ENCODE results near the gene SLC36A1. TPM values are rescaled to one million over a fixed set of nuclear protein-coding genes. Genes with fewer than 3 reads are reported as not detected.
A peak's percentile ranks its signal among the peaks of the same experiment; 100 is the strongest.

Gene SLC36A1
- total RNA-seq, 1 donor from 2014 or later = 42.5 TPM

- no peaks in the 10 kb centered on the region for H3K9me3 Mint-ChIP-seq (ENCODE audit: unreplicated experiment)
- H3K4me1 Mint-ChIP-seq (ENCODE audit: unreplicated experiment) = no peaks in the 10 kb centered on the region
- DNase-seq (ENCODE audit: extremely low spot score, unreplicated experiment) = no peak
- H3K27me3 Mint-ChIP-seq (ENCODE audit: unreplicated experiment) = no peaks in the 10 kb centered on the region
- no peak overlapping the region for H3K4me3 Mint-ChIP-seq (ENCODE audit: unreplicated experiment)
- no peak overlapping the region for H3K27ac Mint-ChIP-seq (ENCODE audit: unreplicated experiment)
- H3K36me3 Mint-ChIP-seq (ENCODE audit: unreplicated experiment) = peaks cover 69% of the 10 kb centered on the region
- TF ChIP-seq CTCF (IDR thresholded peaks at IDR 0.05) = no peak
Observed at GRCh38 chr5:151474799-151475198, 27.4 kb downstream of the SLC36A1 start.

GRCh38 chr5:151475388-151475787 lies 28.0 kb downstream of the SLC36A1 start:
- no peak for DNase-seq (ENCODE audit: extremely low spot score, unreplicated experiment)
- no peak overlapping the region for H3K27ac Mint-ChIP-seq (ENCODE audit: unreplicated experiment)
- no peaks in the 10 kb centered on the region for H3K9me3 Mint-ChIP-seq (ENCODE audit: unreplicated experiment)
- no peaks in the 10 kb centered on the region for H3K27me3 Mint-ChIP-seq (ENCODE audit: unreplicated experiment)
- no peak overlapping the region for H3K4me3 Mint-ChIP-seq (ENCODE audit: unreplicated experiment)
- H3K36me3 Mint-ChIP-seq (ENCODE audit: unreplicated experiment) = peaks cover 66% of the 10 kb centered on the region
- no peak for TF ChIP-seq CTCF (IDR thresholded peaks at IDR 0.05)
- H3K4me1 Mint-ChIP-seq (ENCODE audit: unreplicated experiment) = no peaks in the 10 kb centered on the region

- TF ChIP-seq CTCF (IDR thresholded peaks at IDR 0.05) = no peak
- no peak overlapping the region for H3K4me3 Mint-ChIP-seq (ENCODE audit: unreplicated experiment)
- H3K27ac Mint-ChIP-seq (ENCODE audit: unreplicated experiment) = no peak overlapping the region
- H3K4me1 Mint-ChIP-seq (ENCODE audit: unreplicated experiment) = peaks cover 2% of the 10 kb centered on the region
- peak; percentile 46 for DNase-seq (ENCODE audit: extremely low spot score, unreplicated experiment)
- H3K36me3 Mint-ChIP-seq (ENCODE audit: unreplicated experiment) = peaks cover 68% of the 10 kb centered on the region
- H3K27me3 Mint-ChIP-seq (ENCODE audit: unreplicated experiment) = no peaks in the 10 kb centered on the region
- no peaks in the 10 kb centered on the region for H3K9me3 Mint-ChIP-seq (ENCODE audit: unreplicated experiment)
Observed at GRCh38 chr5:151476016-151476415, 28.6 kb downstream of the SLC36A1 start.

- TF ChIP-seq CTCF (IDR thresholded peaks at IDR 0.05) = no peak
- Mint-ChIP-seq H3K4me3 (ENCODE audit: unreplicated experiment) (no peak overlapping the region), H3K4me1 (ENCODE audit: unreplicated experiment) (peaks cover 2% of the 10 kb centered on the region), H3K36me3 (ENCODE audit: unreplicated experiment) (peaks cover 66% of the 10 kb centered on the region), H3K9me3 (ENCODE audit: unreplicated experiment) (no peaks in the 10 kb centered on the region), H3K27me3 (ENCODE audit: unreplicated experiment) (no peaks in the 10 kb centered on the region), H3K27ac (ENCODE audit: unreplicated experiment) (no peak overlapping the region)
- DNase-seq (ENCODE audit: extremely low spot score, unreplicated experiment) = peak; percentile 15
Observed at GRCh38 chr5:151477101-151477500, 29.7 kb downstream of the SLC36A1 start.

GRCh38 chr5:151480384-151481293 lies 33.2 kb downstream of the SLC36A1 start:
- peak overlapping the region; percentile 37 for H3K27ac Mint-ChIP-seq (ENCODE audit: unreplicated experiment)
- no peak for DNase-seq (ENCODE audit: extremely low spot score, unreplicated experiment)
- peaks cover 56% of the 10 kb centered on the region for H3K36me3 Mint-ChIP-seq (ENCODE audit: unreplicated experiment)
- no peaks in the 10 kb centered on the region for H3K9me3 Mint-ChIP-seq (ENCODE audit: unreplicated experiment)
- no peaks in the 10 kb centered on the region for H3K27me3 Mint-ChIP-seq (ENCODE audit: unreplicated experiment)
- no peak for TF ChIP-seq CTCF (IDR thresholded peaks at IDR 0.05)
- no peak overlapping the region for H3K4me3 Mint-ChIP-seq (ENCODE audit: unreplicated experiment)
- peaks cover 2% of the 10 kb centered on the region for H3K4me1 Mint-ChIP-seq (ENCODE audit: unreplicated experiment)
